ENCODE data around the gene COL21A1.
"Not testable (repeated sequence)": the region's sequence is repeated elsewhere in the genome, so short reads cannot be mapped to it uniquely, and the experiment has no call there.

Gene COL21A1

DNA sequence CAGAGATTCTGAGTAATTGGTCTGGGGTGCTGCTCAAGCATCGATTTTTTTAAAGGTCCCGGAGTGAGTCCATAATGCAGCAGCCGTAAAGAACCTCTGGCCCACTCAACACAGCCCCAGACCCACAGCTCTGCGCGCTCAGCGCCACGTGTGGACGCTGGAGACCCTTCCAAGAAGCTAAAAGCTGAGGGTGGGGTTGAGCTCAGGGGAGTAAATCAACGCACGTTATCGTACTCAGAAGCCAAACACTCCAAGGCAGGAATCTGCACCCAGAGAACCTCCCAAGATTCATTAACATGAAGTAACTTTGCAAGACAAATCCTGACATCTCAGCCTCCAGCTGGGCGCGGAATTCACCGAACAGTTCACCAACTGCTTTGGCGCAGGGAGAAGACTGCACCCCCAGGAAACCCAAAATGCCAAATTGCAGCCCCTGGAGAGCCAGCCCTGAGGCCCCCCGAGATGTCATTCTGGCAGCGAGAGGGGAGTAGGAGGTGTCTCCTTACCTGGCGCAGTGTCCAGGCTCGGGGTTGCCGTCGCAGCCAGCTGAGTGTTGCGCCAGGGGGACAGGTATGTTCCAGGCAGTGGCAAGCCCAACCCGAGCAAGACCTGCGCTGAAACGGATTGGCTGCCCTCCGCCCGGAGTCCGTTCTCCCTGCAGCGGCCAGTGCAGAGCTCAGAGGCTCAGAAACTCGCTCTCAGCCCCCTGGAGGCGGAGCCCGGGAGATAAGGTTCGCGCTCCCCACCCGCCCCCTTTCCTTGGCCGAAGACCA, at the start of gene COL21A1:
Gene COL21A1, minus strand, starts transcription at position 700 of the 773 bp plus-strand sequence. CDS start 64,962 bp downstream, outside the sequence.
- DNase-seq, result no peak

DNA sequence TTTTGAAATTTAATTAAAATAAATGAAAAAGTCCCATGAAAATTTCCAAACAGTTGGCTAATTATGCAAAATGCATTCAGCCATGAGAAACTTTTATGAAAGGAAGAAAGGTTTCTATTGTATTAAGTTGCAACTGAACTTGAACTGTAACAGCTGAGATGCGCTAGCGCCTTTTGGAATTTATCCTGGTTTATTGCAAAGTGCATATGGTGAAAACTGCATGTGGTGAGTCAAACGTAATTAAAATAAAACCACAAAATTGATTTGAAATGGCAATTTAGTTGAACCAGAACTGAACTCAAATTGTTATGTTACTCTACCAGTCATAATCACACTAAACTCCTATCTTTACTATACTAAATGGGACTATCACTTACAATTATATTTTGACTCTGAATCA, 46.4 kb upstream of the COL21A1 start:
- DNase-seq, result no peak

GRCh38 chr6:56292505-56293181, 45.3 kb upstream of the COL21A1 start:
- DNase-seq, result no peak

DNA sequence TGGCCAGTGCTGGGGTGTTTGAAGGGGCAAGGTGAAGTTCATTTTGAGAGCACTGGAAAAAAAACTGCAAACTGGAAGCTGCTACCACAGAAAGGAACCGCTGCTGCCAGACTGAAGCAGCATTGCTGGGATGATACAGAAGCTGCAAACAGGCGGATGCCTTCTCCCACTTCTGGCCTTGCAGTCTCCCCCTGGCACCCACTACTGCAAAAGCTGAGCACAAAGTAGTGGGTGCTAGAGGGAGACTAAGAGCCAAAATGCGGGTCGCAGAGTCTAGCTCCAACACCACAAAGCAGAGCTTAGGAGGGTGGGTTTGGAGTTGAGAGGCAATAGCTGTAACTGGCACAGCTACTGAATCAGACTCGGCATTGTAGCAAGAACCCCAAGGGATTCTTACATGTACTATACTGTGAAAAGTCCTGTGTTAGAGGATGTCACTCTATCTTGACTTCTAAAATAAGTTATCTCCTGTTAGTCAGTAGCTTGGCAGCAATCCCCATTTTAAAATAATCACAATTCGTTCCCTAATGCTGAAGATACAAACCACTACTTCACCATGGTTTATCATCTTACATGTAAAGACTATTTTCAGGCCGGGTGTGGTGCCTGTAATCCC, 44.0 kb upstream of the COL21A1 start:
- DNase-seq, result no peak

- no peak for DNase-seq
Observed at GRCh38 chr6:56289721-56290120, 42.3 kb upstream of the COL21A1 start.

GRCh38 chr6:56288347-56288746, 41.0 kb upstream of the COL21A1 start:
- no peak for DNase-seq

DNA sequence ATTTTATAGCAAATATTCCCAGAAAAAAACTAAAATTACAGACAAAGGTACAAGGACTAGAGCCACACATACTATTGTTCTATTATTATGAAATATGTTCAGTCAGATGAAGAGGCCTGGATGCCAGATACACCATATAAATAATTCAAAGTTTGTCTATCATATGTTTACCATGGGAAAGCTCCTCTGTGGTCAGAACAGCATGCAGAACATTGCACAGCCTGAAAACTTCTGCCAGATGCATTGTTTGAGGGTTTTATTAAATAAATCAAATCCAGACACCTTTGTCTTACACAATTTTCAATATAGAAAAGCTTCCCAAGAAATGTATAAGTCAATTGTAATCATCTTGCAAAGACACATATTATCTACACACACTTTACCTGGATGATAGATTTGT, 35.0 kb upstream of the COL21A1 start:
- no peak for DNase-seq

GRCh38 chr6:56280126-56280525, 32.7 kb upstream of the COL21A1 start:
- no peak for DNase-seq

GRCh38 chr6:56279331-56280080, 32.1 kb upstream of the COL21A1 start:
- DNase-seq, result no peak

- DNase-seq, result no peak
Observed at GRCh38 chr6:56278171-56278591, 30.8 kb upstream of the COL21A1 start.

- no peak for DNase-seq
Observed at GRCh38 chr6:56270812-56271441, 23.5 kb upstream of the COL21A1 start.

DNA sequence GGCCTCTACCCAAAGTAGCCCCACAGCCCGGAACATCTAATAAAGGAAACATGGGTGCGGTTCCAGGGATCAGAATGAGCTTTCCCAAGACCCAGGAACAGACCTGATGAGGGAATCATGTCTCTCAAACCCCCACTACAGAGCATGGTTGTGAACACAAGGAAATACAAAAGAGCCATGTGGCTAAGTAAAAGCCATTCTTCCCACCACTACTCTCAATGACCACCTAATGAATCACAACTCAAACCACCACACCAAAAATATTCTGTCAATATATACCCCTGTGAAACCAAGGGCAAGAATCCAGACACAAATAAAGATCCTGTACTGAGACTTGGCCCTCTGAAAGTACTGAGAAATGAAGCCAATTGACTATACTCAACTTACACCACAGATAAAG, 20.9 kb upstream of the COL21A1 start:
- DNase-seq, result no peak

- no peak for DNase-seq
Observed at GRCh38 chr6:56266011-56266410, 18.6 kb upstream of the COL21A1 start.

DNA sequence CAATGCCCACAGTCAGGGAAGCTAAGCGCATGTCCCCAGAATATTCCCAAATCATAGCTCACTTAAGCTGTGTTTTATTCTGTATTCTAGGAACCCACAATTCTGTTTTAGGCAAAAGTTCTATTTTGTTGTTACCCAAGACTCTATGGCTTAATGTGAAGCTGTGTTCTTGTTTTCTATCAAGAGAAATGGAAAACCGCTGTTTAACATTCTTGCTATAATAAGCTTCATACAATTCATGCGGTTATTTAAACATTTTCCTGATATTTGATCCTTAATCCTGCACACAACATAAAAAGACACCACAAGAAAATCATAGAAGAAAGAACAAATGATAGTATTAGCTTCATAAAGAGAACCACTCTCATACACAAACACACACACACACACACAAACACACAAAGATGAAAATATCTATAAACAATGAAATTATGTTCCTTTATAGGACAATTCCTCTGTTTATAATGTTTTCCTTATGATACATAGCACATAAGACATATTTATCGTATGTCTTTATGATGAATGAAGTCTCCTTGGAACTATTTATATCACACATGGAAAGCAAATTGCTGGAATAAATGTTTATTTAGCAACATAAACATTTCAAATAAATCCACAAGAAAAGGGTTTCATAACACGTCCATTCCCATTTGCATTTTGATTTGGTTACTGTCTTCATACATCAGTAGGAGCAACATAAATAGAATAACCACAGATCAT, 16.4 kb upstream of the COL21A1 start:
- DNase-seq, result no peak

GRCh38 chr6:56260593-56260992, 13.2 kb upstream of the COL21A1 start:
- DNase-seq, result not testable (repeated sequence)

- no peak for DNase-seq
Observed at GRCh38 chr6:56259234-56260077, 12.1 kb upstream of the COL21A1 start.

- no peak for DNase-seq
Observed at GRCh38 chr6:56255349-56255748, 8.0 kb upstream of the COL21A1 start.

DNA sequence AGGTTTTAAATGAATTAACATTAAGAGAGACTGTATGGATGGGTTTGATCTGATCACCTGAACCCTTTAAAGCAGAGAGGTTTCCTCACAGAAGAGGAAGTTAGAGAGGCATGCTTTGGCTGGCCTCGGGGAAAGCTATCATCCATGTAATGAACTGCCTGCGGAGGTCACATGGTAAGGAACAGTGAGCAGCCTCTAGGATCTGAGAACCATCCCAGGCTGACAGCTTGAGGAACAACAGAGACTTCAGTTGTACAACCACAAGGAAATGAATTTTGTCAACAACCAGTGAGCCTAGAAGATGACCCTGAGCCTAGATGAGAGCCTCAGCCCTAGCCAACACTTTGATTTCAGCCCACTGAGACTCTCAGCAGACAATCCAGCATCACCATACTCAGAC, 2.9 kb upstream of the COL21A1 start:
- no peak for DNase-seq

GRCh38 chr6:56247654-56248122, 308 bp upstream of the COL21A1 start:
- DNase-seq, result no peak

- no peak for DNase-seq
Observed at GRCh38 chr6:56246541-56246880, 869 bp downstream of the COL21A1 start.

- DNase-seq, result no peak
Observed at GRCh38 chr6:56245903-56246351, 1.5 kb downstream of the COL21A1 start.

All from activated naive CD4-positive, alpha-beta T cell treated with anti-CD3 and anti-CD28 coated beads, Interleukin-2, amount 50 U/mL, for 16 hours (primary cell).